SK-N-SH (cell line): Measurements from ENCODE around the gene GOLGA8N.

Experiments used
- CTCF ChIP-seq: fragments of 200-600 bp; sonication (generic); IDR thresholded peaks from 2 replicates; pipeline ENCODE4 v1.6.1; 2017; ENCODE audit warnings: antibody characterized with exemption, mild to moderate bottlenecking, moderate library complexity
- NRF1 ChIP-seq: IDR thresholded peaks from 2 replicates; pipeline ENCODE4 v1.6.1; 2012; ENCODE audit warnings: low read depth, mild to moderate bottlenecking, low read length
- POLR2AphosphoS5 ChIP-seq: IDR thresholded peaks from 2 replicates; pipeline ENCODE4 v1.6.1; 2012; ENCODE audit warnings: low read depth, low read length
- RAD21 ChIP-seq: IDR thresholded peaks from 2 replicates; pipeline ENCODE4 v1.6.1; 2012; ENCODE audit warnings: mild to moderate bottlenecking, low read length
- YY1 ChIP-seq: IDR thresholded peaks from 2 replicates; pipeline ENCODE4 v1.4.0; 2012; ENCODE audit warnings: low read depth, mild to moderate bottlenecking

GRCh38 chr15:32652178-32652577, 58.9 kb downstream of the GOLGA8N start:
- no peak for TF ChIP-seq YY1
- TF ChIP-seq CTCF: no peak
- no peak for TF ChIP-seq NRF1
- no peak for TF ChIP-seq RAD21
- TF ChIP-seq POLR2AphosphoS5: no peak
